GM21737 (cell line): Measurements from ENCODE around the gene ARL4D.
"Not testable (repeated sequence)": the region's sequence is repeated elsewhere in the genome, so short reads cannot be mapped to it uniquely, and the experiment has no call there.

Source experiments
- ATAC-seq: cut with Tn5 transposase; IDR thresholded peaks from one replicate; pipeline ENCODE4 v1.9.1; 2021; ENCODE audit warnings: mild to moderate bottlenecking, moderate library complexity; ENCODE audit not compliant: unreplicated experiment

ARL4D gene

GRCh38 chr17:43393944-43394482, 4.8 kb upstream of the ARL4D start:
- no peak for ATAC-seq

GRCh38 chr17:43394696-43395095, 4.1 kb upstream of the ARL4D start:
- ATAC-seq: not testable (repeated sequence)

- ATAC-seq: no peak
Measured at GRCh38 chr17:43395165-43395564, 3.6 kb upstream of the ARL4D start.

GRCh38 chr17:43396491-43397060, 2.2 kb upstream of the ARL4D start:
- ATAC-seq: no peak

- ATAC-seq: no peak
Measured at GRCh38 chr17:43399839-43400328, 1.1 kb downstream of the ARL4D start.

GRCh38 chr17:43400943-43401717, 2.3 kb downstream of the ARL4D start:
- no peak for ATAC-seq

GRCh38 chr17:43402078-43402477, 3.3 kb downstream of the ARL4D start:
- no peak for ATAC-seq

- no peak for ATAC-seq
Measured at GRCh38 chr17:43402567-43402966, 3.8 kb downstream of the ARL4D start.

- ATAC-seq: no peak
Measured at GRCh38 chr17:43403846-43404245, 5.1 kb downstream of the ARL4D start.

- ATAC-seq: no peak
Measured at GRCh38 chr17:43405861-43406260, 7.1 kb downstream of the ARL4D start.

GRCh38 chr17:43406676-43407645, 8.2 kb downstream of the ARL4D start:
- no peak for ATAC-seq

GRCh38 chr17:43409131-43409530, 10.3 kb downstream of the ARL4D start:
- no peak for ATAC-seq

- no peak for ATAC-seq
Measured at GRCh38 chr17:43410557-43411368, 12.0 kb downstream of the ARL4D start.

GRCh38 chr17:43411369-43411677, 12.5 kb downstream of the ARL4D start:
- ATAC-seq: no peak

GRCh38 chr17:43411749-43412148, 13.0 kb downstream of the ARL4D start:
- ATAC-seq: no peak

GRCh38 chr17:43412166-43412565, 13.4 kb downstream of the ARL4D start:
- ATAC-seq: no peak

- no peak for ATAC-seq
Measured at GRCh38 chr17:43416998-43417890, 18.5 kb downstream of the ARL4D start.

- no peak for ATAC-seq
Measured at GRCh38 chr17:43418441-43419374, 19.9 kb downstream of the ARL4D start.
